AG09309 (cell line): Measurements from ENCODE around the gene RAP1GAP.

Source experiments
- DNase-seq: peaks from one replicate; pipeline ENCODE4 v3.0.0-alpha.2; 2010; ENCODE audit warnings: low read depth
- H3K4me3 ChIP-seq: 2 replicates; pipeline ENCODE4 v1.5.1; 2011; ENCODE audit warnings: mild to moderate bottlenecking, low read depth, low read length, moderate library complexity; ENCODE audit not compliant: control insufficient read depth
- TF ChIP-seq, protein P1 (sequence below): IDR thresholded peaks from 2 replicates; pipeline ENCODE4 v1.5.1; 2011; ENCODE audit warnings: mild to moderate bottlenecking, low read depth, low read length, inconsistent platforms; ENCODE audit not compliant: insufficient read depth, control insufficient read depth; ENCODE audit errors: missing control alignments

RAP1GAP gene

GRCh38 chr1:21622466-21623315 lies 46.5 kb downstream of the RAP1GAP start:
- no peak overlapping the region; the same call in 1 of the 2 replicates for H3K4me3 ChIP-seq
- DNase-seq: no peak
- TF ChIP-seq, protein P1, sequence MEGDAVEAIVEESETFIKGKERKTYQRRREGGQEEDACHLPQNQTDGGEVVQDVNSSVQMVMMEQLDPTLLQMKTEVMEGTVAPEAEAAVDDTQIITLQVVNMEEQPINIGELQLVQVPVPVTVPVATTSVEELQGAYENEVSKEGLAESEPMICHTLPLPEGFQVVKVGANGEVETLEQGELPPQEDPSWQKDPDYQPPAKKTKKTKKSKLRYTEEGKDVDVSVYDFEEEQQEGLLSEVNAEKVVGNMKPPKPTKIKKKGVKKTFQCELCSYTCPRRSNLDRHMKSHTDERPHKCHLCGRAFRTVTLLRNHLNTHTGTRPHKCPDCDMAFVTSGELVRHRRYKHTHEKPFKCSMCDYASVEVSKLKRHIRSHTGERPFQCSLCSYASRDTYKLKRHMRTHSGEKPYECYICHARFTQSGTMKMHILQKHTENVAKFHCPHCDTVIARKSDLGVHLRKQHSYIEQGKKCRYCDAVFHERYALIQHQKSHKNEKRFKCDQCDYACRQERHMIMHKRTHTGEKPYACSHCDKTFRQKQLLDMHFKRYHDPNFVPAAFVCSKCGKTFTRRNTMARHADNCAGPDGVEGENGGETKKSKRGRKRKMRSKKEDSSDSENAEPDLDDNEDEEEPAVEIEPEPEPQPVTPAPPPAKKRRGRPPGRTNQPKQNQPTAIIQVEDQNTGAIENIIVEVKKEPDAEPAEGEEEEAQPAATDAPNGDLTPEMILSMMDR: no peak

GRCh38 chr1:21621761-21622436 lies 47.3 kb downstream of the RAP1GAP start:
- TF ChIP-seq, protein P1: no peak
- H3K4me3 ChIP-seq: no peak overlapping the region
- no peak for DNase-seq

DNA sequence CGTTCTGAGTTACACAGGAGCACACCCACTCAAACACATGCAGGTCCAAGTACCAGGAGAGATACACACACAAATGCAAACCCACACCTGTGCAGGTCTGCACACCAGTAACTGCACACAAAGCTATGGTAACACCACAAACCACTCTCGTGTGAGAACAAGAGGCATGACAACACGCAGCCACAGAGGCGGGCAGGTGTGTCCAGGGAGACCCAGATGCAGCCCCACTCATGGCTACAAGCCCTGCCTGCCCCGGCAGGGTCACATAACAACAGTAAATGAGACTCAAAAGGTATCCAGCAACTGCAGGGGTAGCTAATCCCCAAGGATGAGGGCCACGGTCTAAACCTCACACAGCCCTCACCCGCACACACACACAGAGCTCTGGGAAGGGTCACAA lies 48.1 kb downstream of the RAP1GAP start:
- TF ChIP-seq, protein P1: no peak
- no peak overlapping the region for H3K4me3 ChIP-seq

DNA sequence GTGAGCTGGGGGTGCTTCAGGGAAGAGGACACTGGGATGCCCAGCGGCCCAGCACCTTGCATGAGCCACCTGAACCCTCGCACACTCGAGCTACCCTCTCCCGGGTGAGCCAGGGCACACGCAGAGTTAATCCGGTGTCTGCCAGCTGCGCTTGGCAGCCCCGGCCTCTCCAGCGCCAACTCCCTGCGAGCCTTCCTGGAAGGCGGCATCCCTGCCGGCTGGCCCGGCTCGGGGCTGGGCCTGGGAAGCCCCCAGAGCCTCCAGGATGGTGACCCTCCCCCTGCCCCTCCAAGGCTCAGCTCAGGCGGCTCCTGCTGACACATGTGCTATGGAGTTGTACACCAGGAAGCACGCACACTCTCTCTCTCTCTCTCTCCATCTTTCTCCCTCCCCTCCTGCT lies 48.7 kb downstream of the RAP1GAP start:
- no peak for DNase-seq
- no peak overlapping the region for H3K4me3 ChIP-seq
- TF ChIP-seq, protein P1: no peak

More for the DNA sequence above, 48.1 kb downstream of the RAP1GAP start:
- DNase-seq: no peak

DNA sequence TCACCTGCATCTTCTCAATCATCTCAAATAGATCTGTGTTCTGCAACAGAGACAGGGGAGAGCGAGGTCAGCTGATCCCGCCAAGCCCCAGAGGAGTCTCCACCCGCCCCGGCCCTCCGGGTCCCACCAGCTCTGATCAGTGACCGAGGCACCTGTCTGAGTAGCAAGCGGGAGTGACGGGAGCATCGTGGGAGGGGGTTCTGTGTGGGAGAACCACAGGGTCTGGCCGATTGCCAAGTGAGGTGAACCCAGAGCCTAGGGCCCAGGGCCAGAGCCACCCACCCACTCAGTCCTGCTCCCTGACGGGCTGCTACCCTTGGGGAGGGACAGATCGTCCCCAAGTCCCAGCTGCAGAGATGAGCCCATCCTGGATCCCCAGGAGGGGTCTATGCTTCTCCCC lies 49.1 kb downstream of the RAP1GAP start:
- no peak for DNase-seq
- TF ChIP-seq, protein P1: no peak
- no peak overlapping the region for H3K4me3 ChIP-seq

GRCh38 chr1:21619375-21619947 lies 49.7 kb downstream of the RAP1GAP start:
- TF ChIP-seq, protein P1: no peak
- DNase-seq: no peak
- no peak overlapping the region for H3K4me3 ChIP-seq
